Lung (tissue), 12 donors: ENCODE results near the gene RNU1-2. TPM values are rescaled to one million over a fixed set of nuclear protein-coding genes. Genes with fewer than 3 reads are reported as not detected.
"Not testable (repeated sequence)": the region's sequence is repeated elsewhere in the genome, so short reads cannot be mapped to it uniquely, and the experiment has no call there.

Experiments used
- ATAC-seq: fragments of 200-7000 bp; cut with Tn5 transposase; one replicate; pipeline ENCODE4 v1.9.1; 2020; ENCODE audit warnings: moderate number of reproducible peaks; ENCODE audit not compliant: insufficient read depth, low FRiP score
- DNase-seq, 3 donors: peaks; one replicate each; pipeline ENCODE4 v3.0.0-alpha.2; 2013 to 2017
- H3K27ac ChIP-seq, 2 donors: one replicate each; pipeline ENCODE4 v1.5.1; 2013; ENCODE audit warnings: mild to moderate bottlenecking in 2 of 2, moderate library complexity in 2 of 2, control low read depth in 1 of 2, inconsistent platforms in 1 of 2, low read depth in 1 of 2, low read length in 1 of 2
- H3K27me3 ChIP-seq, 3 donors: one replicate each; pipeline ENCODE4 v1.5.1; 2013; ENCODE audit warnings: low read length in 2 of 3; ENCODE audit not compliant: control insufficient read depth in 3 of 3, insufficient read depth in 3 of 3
- H3K36me3 ChIP-seq, 4 donors: one replicate each; pipeline ENCODE4 v1.5.1; 2013; ENCODE audit warnings: low read length in 4 of 4, mild to moderate bottlenecking in 1 of 4, moderate library complexity in 1 of 4; ENCODE audit not compliant: control insufficient read depth in 4 of 4, insufficient read depth in 4 of 4
- H3K4me1 ChIP-seq, 5 donors: one replicate each; pipeline ENCODE4 v1.5.1; 2013; ENCODE audit warnings: low read length in 5 of 5, mild to moderate bottlenecking in 2 of 5, moderate library complexity in 1 of 5; ENCODE audit not compliant: control insufficient read depth in 5 of 5, insufficient read depth in 5 of 5
- H3K4me3 ChIP-seq: one replicate; pipeline ENCODE4 v1.5.1; 2013; ENCODE audit warnings: mild to moderate bottlenecking, control low read depth, moderate library complexity
- H3K9ac ChIP-seq, 2 donors: one replicate each; pipeline ENCODE4 v1.5.1; 2013; ENCODE audit warnings: low read length in 2 of 2, control low read depth in 1 of 2; ENCODE audit not compliant: insufficient read depth in 1 of 2
- H3K9me3 ChIP-seq, 4 donors: one replicate each; pipeline ENCODE4 v1.5.1; 2013; ENCODE audit warnings: low read length in 3 of 4, mild to moderate bottlenecking in 1 of 4, moderate library complexity in 1 of 4; ENCODE audit not compliant: control insufficient read depth in 4 of 4, insufficient read depth in 3 of 4
- WGBS, 2 donors: extraction: QIAGEN DNeasy Blood & Tissue Kit; methylation state at CpG; one replicate each; pipeline ENCODE4 v1.1.7; 2013; 5-methylcytosine and 5-hydroxymethylcytosine counted together
- polyA plus RNA-seq, 2 donors: library from polyadenylated mRNA; stranded (reverse); fragments of 200-250 nt; gene quantifications; one replicate each; pipeline ENCODE4 v1.2.1, GENCODE V29; 2013
- total RNA-seq, 2 donors: library from RNA; depleted of rRNA in 1 of 2; stranded (reverse); fragments of >200 nt in 1 of 2; gene quantifications; one replicate each; pipeline ENCODE4 v1.2.1, GENCODE V29; 2014 to 2021
- TF ChIP-seq, protein P1 (sequence below): IDR thresholded peaks from 2 replicates; pipeline ENCODE4 v1.5.1; 2012; ENCODE audit warnings: mild to moderate bottlenecking; ENCODE audit errors: control extremely low read depth, extremely low read depth
- donor health status: control.
- donor health status: control.
- donor health status: Bipolar disorder and iron deficiency.
- donor health status: healthy.
- donor health status: DM: yes; HTN: yes; CAD: no.

Gene RNU1-2
- total and polyA plus RNA-seq, 4 donors: under 0.01 to 3,134 TPM; not detected in 2

DNA sequence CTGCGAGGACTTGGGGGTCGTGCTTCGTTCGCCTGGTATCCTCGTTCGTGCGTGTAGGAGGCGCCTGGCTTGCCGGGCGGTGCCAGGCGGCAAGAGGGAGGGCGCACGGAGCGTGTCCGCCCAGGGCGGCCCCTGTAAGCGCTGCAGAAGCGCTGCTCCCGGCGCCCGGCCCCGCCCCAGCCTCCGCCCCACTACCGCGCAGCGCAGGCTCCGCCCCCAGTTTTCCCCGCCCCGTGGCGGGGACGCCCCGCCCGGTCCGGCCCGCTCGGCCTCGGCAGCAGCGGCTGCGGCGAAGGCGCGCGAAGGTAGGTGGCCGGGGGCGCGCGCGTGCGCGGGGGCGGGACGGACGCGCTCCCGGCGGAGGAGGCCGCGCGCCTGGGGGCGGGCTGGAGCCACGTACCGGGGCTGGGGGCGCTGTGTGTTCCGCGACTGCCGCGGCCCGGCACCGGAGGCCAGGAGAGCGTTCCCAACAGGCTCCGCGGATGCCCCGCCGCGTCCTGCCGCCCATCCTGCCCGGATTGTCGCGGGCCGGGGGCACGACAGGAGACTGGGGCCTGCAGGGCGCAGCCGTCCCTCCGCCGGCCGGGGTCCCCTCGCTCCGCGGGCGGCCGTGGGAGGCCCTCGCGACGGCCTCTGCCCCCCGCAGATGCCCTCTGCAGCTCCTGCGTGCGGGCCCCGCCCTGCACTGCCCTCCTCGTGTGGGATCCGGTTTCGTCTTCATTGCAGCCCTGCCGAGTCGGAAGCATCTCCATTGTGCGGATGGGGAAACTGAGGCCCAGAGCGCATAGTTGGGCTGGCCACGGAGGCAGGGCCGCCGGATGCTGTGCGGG lies 18.3 kb downstream of the RNU1-2 start:
- Histone ChIP-seq H3K27ac (peak overlapping the region; percentile 71 to 82), H3K27me3 (no peaks in the 10 kb centered on the region), H3K9ac (peak overlapping the region in 1 of 2 donors; percentile 41), H3K36me3 (no peaks in the 10 kb centered on the region), H3K9me3 (no peaks in the 10 kb centered on the region), H3K4me1 (peaks cover 0 to 18% (median 0%) of the 10 kb centered on the region in 5 donors), H3K4me3 (peak overlapping the region; percentile 60)
- ATAC-seq (peak; percentile 99), DNase-seq (peak; percentile 97 to 100 (median 98))
- WGBS, 2 donors: 0% methylated on average over 49 to 109 of the region's 109 CpGs
- TF ChIP-seq, protein P1, sequence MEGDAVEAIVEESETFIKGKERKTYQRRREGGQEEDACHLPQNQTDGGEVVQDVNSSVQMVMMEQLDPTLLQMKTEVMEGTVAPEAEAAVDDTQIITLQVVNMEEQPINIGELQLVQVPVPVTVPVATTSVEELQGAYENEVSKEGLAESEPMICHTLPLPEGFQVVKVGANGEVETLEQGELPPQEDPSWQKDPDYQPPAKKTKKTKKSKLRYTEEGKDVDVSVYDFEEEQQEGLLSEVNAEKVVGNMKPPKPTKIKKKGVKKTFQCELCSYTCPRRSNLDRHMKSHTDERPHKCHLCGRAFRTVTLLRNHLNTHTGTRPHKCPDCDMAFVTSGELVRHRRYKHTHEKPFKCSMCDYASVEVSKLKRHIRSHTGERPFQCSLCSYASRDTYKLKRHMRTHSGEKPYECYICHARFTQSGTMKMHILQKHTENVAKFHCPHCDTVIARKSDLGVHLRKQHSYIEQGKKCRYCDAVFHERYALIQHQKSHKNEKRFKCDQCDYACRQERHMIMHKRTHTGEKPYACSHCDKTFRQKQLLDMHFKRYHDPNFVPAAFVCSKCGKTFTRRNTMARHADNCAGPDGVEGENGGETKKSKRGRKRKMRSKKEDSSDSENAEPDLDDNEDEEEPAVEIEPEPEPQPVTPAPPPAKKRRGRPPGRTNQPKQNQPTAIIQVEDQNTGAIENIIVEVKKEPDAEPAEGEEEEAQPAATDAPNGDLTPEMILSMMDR: peak; percentile 10

DNA sequence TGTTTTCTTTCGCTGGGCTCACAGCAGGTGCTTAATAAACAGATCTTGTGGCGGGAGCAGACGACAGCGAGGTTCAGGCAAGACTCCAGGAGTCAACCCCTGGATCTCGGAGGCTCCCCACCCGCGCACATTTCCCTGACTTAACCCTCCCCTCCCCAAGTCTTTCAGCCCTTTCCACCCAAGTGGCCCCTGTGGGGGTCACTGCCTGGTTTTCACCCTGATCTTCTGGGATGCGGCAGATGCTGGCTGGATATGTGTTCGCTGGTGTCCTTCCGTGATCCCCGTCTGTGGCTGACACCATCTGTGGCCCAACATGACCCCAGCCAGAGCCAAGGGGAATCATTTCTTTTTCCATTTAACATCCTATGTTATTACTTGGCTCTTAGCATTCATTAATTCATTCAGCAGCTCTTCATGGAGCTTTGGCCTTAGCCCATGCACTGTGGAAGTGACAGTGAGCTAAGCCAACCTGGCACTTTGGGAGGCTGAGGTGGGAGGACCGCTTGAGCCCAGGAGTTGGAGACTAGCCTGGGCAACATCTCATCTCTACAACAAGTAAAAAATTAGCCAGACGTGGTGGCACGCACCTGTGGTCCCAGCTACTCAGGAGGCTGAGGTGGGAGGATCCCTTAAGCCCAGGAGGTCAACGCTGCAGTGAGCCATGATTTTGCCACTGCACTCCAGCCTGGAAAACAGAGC lies 19.3 kb downstream of the RNU1-2 start:
- H3K4me3 ChIP-seq, H3K27me3 ChIP-seq, H3K9me3 ChIP-seq, H3K36me3 ChIP-seq, DNase-seq, H3K27ac ChIP-seq, ATAC-seq, H3K9ac ChIP-seq: not testable (repeated sequence)
- H3K4me1 ChIP-seq: peaks cover 0 to 18% (median 0%) of the 10 kb centered on the region in 5 donors
- whole genome bisulfite sequencing, 2 donors: 54 to 59% methylated on average over 15 of the region's 15 CpGs

DNA sequence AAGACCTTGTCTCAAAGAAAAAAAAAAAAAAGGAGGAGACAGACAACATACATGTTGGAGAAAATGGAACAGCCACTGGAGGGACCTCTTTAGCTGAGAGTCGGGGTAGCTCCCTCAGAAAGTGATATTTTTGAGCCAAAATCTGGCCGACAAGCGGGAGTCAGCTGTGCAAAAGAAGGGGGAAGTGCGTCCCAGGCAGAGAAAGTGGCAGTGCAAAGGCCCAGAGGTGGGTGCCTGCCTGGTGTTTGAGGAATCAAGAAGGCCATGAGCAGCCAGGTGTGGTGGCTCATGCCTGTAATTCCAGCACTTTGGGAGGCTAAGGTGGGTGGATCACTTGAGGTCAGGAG lies 19.8 kb downstream of the RNU1-2 start:
- ATAC-seq (no peak), DNase-seq (peak in 2 of 3 donors; percentile 53 to 73)
- Histone ChIP-seq H3K27me3 (no peaks in the 10 kb centered on the region), H3K27ac (no peak overlapping the region), H3K4me3 (no peak overlapping the region), H3K9me3 (no peaks in the 10 kb centered on the region), H3K4me1 (peaks cover 0 to 18% (median 0%) of the 10 kb centered on the region in 5 donors), H3K9ac (no peak overlapping the region), H3K36me3 (no peaks in the 10 kb centered on the region)
- WGBS, 2 donors: 61 to 73% methylated on average over 4 of the region's 4 CpGs
- TF ChIP-seq, protein P1: no peak

DNA sequence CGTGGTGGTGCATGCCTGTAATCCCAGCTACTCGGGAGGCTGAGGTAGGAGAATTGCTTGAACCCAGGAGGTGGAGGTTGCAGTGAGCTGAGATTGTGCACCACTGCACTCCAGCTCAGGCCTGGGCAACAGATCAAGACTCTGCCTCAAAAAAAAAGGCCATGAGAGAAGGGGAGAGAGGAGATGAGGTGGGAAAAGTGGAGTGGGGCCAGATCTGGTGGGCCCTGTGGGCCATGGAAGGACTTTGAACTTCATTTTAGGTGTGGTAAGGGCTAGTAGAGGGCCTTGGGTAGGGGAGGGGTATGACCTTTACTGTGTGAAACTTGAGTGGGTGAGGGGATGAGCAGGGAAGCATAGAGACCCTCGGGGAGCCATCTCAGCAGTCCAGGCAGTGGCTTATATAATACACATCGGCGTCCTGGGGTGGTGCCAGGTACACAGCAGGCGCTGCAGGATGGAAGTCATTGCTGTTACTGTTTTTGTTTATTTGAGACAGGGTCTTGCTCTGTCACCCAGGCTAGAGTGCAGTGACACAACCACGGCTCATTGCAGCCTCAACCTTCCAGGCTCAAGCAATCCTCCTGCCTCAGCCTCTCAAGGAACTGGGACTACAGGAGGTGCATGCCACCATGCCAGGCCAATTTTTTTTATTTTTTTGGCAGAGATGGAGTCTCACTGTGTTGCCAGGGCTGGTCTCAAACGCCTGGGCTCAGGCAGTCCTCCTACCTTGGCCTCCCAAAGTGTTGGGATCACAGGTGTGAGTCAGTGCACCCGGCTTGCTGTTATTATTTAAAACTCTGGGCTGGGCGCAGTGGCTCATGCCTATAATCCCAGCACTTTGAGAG lies 20.5 kb downstream of the RNU1-2 start:
- WGBS, 2 donors: 77 to 88% methylated on average over 10 of the region's 10 CpGs
- not testable (repeated sequence) for H3K9ac ChIP-seq, H3K27ac ChIP-seq, H3K36me3 ChIP-seq, ATAC-seq, DNase-seq, H3K9me3 ChIP-seq, H3K4me3 ChIP-seq, H3K27me3 ChIP-seq
- H3K4me1 ChIP-seq: peaks cover 0 to 19% (median 0%) of the 10 kb centered on the region in 5 donors
